Kidney glomerular epithelial cell (primary cell): ENCODE measurements around the gene TRAPPC12.
"Not testable (repeated sequence)": the region's sequence is repeated elsewhere in the genome, so short reads cannot be mapped to it uniquely, and the experiment has no call there.

Experiments used
- DNase-seq: peaks from one replicate; lab custom pipeline; 2025; lab: John Stamatoyannopoulos, UW

The TRAPPC12 gene

GRCh38 chr2:3379647-3380534, at the start of gene TRAPPC12:
Gene TRAPPC12, plus strand, starts transcription at chr2:3379694. Its CDS starts 7,930 bp downstream, at chr2:3387624.
- DNase-seq = peak; percentile 74

GRCh38 chr2:3332133-3332532, 47.4 kb upstream of the TRAPPC12 start:
- no peak for DNase-seq

GRCh38 chr2:3334392-3335345, 44.8 kb upstream of the TRAPPC12 start:
- DNase-seq = no peak

- DNase-seq = no peak
Measured at GRCh38 chr2:3336844-3337243, 42.6 kb upstream of the TRAPPC12 start.

- no peak for DNase-seq
Measured at GRCh38 chr2:3338340-3338739, 41.2 kb upstream of the TRAPPC12 start.

- no peak for DNase-seq
Measured at GRCh38 chr2:3340144-3340543, 39.4 kb upstream of the TRAPPC12 start.

- no peak for DNase-seq
Measured at GRCh38 chr2:3341336-3341735, 38.2 kb upstream of the TRAPPC12 start.

GRCh38 chr2:3342324-3342723, 37.2 kb upstream of the TRAPPC12 start:
- no peak for DNase-seq

GRCh38 chr2:3343012-3343411, 36.5 kb upstream of the TRAPPC12 start:
- no peak for DNase-seq

GRCh38 chr2:3344897-3345296, 34.6 kb upstream of the TRAPPC12 start:
- no peak for DNase-seq

GRCh38 chr2:3345621-3346020, 33.9 kb upstream of the TRAPPC12 start:
- DNase-seq = no peak

- DNase-seq = no peak
Measured at GRCh38 chr2:3348767-3349166, 30.7 kb upstream of the TRAPPC12 start.

GRCh38 chr2:3349211-3349693, 30.2 kb upstream of the TRAPPC12 start:
- no peak for DNase-seq

GRCh38 chr2:3354986-3355385, 24.5 kb upstream of the TRAPPC12 start:
- no peak for DNase-seq

GRCh38 chr2:3355951-3356569, 23.4 kb upstream of the TRAPPC12 start:
- DNase-seq = no peak

- no peak for DNase-seq
Measured at GRCh38 chr2:3356799-3357198, 22.7 kb upstream of the TRAPPC12 start.

- DNase-seq = not testable (repeated sequence)
Measured at GRCh38 chr2:3357446-3357845, 22.0 kb upstream of the TRAPPC12 start.

- no peak for DNase-seq
Measured at GRCh38 chr2:3357926-3358325, 21.6 kb upstream of the TRAPPC12 start.

GRCh38 chr2:3361518-3362389, 17.7 kb upstream of the TRAPPC12 start:
- DNase-seq = no peak

GRCh38 chr2:3365219-3365618, 14.3 kb upstream of the TRAPPC12 start:
- no peak for DNase-seq

- DNase-seq = no peak
Measured at GRCh38 chr2:3368261-3368722, 11.2 kb upstream of the TRAPPC12 start.
